ENCODE data around the gene TCF19. TPM values are rescaled to one million over a fixed set of nuclear protein-coding genes. Genes with fewer than 3 reads are reported as not detected.
A peak's percentile ranks its signal among the peaks of the same experiment; 100 is the strongest.

Gene TCF19
- 6.2 TPM for total RNA-seq
- long read RNA-seq, partial matches to known transcripts: 9 of 22 reads
- long read RNA-seq, other reads (novel, unspliced or antisense): 8 of 22 reads

GRCh38 chr6:31158140-31158862 lies at the start of gene TCF19:
Gene TCF19 (plus strand): TSS chr6:31158589. CDS start chr6:31159470, 881 bp downstream.
- H3K9me3 ChIP-seq: no peaks in the 10 kb centered on the region
- H3K36me3 ChIP-seq: peaks cover 6% of the 10 kb centered on the region
- TF ChIP-seq CTCF (IDR thresholded peaks at IDR 0.05): no peak
- DNase-seq (peak; percentile 99), ATAC-seq (peak; percentile 96 to 98)
- no peaks in the 10 kb centered on the region for H3K27me3 ChIP-seq (ENCODE audit: low read depth)
- intact Hi-C loops (cut with DNase I): no loop called here
- H3K4me3 ChIP-seq: peak within 1 kb of the TSS; percentile 80
- H3K27ac ChIP-seq: peak within 1 kb of the TSS; percentile 59
- H3K4me1 ChIP-seq: peaks cover 17% of the 10 kb centered on the region

DNA sequence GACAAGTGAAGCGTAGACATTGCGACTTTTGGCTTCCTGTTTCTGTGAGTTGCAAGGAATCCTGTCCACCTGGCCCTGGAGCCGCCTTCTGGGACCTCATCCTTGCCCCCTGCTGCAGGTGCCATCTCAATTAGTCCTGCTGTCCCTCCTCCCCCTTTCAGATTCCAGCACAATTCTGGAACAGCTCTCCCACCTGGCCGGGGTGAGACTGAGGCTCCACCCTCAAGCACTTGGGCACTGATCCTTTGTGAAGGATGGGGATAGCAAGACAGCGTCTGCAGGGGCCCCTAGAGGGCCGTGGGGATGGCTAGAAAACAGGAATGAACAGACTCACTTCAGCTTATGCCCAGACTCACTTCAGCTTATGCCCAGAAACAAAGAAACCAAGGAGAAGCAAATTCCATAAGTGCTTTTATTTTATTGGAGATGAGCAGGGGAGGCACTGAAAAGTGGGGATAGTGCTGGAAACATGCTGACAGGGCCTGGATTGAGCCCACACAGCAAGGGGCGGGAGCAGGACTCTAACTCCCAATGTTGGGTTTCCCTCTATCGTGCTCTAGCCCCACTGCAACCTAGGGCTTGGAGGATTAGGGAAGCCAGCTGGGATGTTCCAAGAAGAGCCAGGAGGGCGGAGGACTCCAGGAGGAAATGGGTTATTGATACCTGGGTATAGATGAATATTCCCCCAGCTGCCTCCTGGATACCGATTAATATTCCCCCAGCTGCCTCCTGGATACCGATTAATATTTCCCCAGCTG lies 47.4 kb upstream of the TCF19 start:
- DNase-seq: no peak
- no peaks in the 10 kb centered on the region for H3K27me3 ChIP-seq (ENCODE audit: low read depth)
- no peak overlapping the region for H3K4me3 ChIP-seq
- H3K9me3 ChIP-seq: no peaks in the 10 kb centered on the region
- no peak for ATAC-seq
- intact Hi-C loops (cut with DNase I): no loop called here
- no peak overlapping the region for H3K27ac ChIP-seq
- H3K4me1 ChIP-seq: peaks cover 20% of the 10 kb centered on the region
- TF ChIP-seq CTCF (IDR thresholded peaks at IDR 0.05): no peak
- H3K36me3 ChIP-seq: no peaks in the 10 kb centered on the region

DNA sequence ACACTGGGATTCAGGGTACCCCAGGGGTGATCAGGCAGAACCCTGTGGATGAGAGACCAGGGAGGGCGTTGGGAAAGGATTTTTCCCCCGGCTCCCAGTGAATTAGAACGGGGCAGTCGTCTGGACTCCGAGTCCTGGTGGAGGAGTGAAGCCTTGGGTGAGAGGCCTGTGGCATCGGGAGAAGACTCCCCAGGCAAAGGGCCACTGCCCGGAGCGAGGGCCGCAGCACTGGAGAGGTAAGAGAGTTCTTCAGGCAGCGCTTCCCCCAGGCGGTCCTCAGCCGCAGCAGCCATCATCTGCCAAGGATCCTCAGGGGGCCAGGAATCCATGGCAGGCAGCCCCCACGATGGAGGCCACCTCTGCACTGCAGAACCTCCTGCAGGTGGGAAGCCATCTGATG lies 46.7 kb upstream of the TCF19 start:
- ATAC-seq: no peak
- Histone ChIP-seq H3K4me3 (no peak overlapping the region), H3K27ac (no peak overlapping the region), H3K36me3 (no peaks in the 10 kb centered on the region), H3K4me1 (peaks cover 20% of the 10 kb centered on the region), H3K9me3 (no peaks in the 10 kb centered on the region), H3K27me3 (ENCODE audit: low read depth) (no peaks in the 10 kb centered on the region)
- no peak for DNase-seq
- intact Hi-C loops (cut with DNase I): no loop called here
- TF ChIP-seq CTCF (IDR thresholded peaks at IDR 0.05): no peak

DNA sequence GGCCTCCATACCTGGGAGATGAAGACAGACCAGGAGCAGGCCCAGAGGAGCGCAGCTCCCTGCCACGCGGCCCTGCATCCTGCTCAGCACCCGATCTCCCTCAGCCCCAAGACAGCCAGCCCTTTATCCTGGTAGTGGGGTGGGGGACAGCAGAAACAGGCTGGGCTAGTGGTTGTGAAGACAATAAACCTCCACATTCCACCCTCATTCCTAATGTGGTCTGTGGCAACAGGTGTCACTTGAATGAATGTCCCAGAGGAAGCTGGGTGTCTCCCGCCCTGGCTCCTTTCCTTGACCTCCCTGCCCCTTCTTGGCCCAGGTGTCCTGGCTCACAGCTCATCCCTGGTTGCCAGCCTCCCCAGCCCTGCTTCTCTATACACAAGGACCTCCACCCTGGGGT lies 45.9 kb upstream of the TCF19 start, which contains the start of gene C6orf15:
Gene C6orf15, minus strand, starts transcription at position 98 of the 400 bp plus-strand sequence. Its CDS starts 20 bp downstream, at position 78.
- Histone ChIP-seq H3K27ac (peak within 1 kb of the TSS; percentile 58), H3K4me3 (no peak within 1 kb of the TSS), H3K9me3 (no peaks in the 10 kb centered on the region), H3K27me3 (ENCODE audit: low read depth) (no peaks in the 10 kb centered on the region), H3K4me1 (peaks cover 20% of the 10 kb centered on the region), H3K36me3 (no peaks in the 10 kb centered on the region)
- DNase-seq (no peak), ATAC-seq (no peak)
- no peak for TF ChIP-seq CTCF (IDR thresholded peaks at IDR 0.05)
- intact Hi-C loops (cut with DNase I): no loop called here

- peak; percentile 6 to 18 for ATAC-seq
- DNase-seq: no peak
Measured at GRCh38 chr6:31113861-31114540, 44.4 kb upstream of the TCF19 start.

More at GRCh38 chr6:31113861-31114540, 44.4 kb upstream of the TCF19 start:
- Histone ChIP-seq H3K9me3 (no peaks in the 10 kb centered on the region), H3K36me3 (no peaks in the 10 kb centered on the region), H3K4me3 (no peak overlapping the region), H3K4me1 (peaks cover 20% of the 10 kb centered on the region), H3K27ac (peak overlapping the region; percentile 58), H3K27me3 (ENCODE audit: low read depth) (no peaks in the 10 kb centered on the region)
- no peak for TF ChIP-seq CTCF (IDR thresholded peaks at IDR 0.05)
- intact Hi-C loops (cut with DNase I): no loop called here
